HG03571 (cell line): Measurements from ENCODE around the gene FAF2.
"Not testable (repeated sequence)": the region's sequence is repeated elsewhere in the genome, so short reads cannot be mapped to it uniquely, and the experiment has no call there.

ENCODE experiments used
- ATAC-seq: cut with Tn5 transposase; IDR thresholded peaks from one replicate; pipeline ENCODE4 v1.9.1; 2021; ENCODE audit not compliant: unreplicated experiment

The FAF2 gene

DNA sequence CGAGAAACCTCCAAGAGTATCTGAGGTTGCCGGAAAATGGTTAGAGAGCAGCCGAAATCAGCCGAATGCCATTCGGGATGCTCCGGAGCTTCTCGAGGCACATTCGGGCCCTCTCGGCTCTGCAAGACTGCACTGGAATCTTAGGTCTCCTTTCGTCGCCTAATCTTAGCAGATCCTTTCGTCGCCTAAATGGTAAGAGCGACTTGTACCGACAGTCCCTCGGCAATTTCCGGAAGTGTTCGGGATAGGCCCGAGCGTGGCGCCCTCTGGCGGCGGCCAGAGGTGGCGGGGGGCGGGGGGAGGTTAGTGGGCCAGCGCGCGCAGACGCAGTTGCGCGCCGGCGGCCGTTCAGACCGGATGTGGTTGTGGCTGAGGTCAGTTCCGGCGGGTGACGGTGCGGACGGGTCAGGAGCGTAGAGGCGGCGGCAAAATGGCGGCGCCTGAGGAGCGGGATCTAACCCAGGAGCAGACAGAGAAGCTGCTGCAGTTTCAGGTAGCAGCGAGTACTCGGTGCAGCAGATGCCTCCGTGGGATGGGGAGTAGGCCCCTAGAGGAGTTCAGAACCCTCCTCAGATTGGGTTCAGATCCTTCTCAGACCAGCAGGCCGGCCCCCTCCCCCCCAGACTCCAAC lies at the start of gene FAF2:
FAF2 (plus strand) TSS at position 408 of the 631 bp plus-strand sequence; CDS start at position 431, 23 bp downstream.
- peak; percentile 94 for ATAC-seq

- no peak for ATAC-seq
Observed at GRCh38 chr5:176400382-176401156, 47.6 kb upstream of the FAF2 start.

GRCh38 chr5:176401281-176402205 lies 46.6 kb upstream of the FAF2 start:
- ATAC-seq = no peak

- no peak for ATAC-seq
Observed at GRCh38 chr5:176405656-176406435, 42.3 kb upstream of the FAF2 start.

- no peak for ATAC-seq
Observed at GRCh38 chr5:176406436-176407052, 41.6 kb upstream of the FAF2 start.

- no peak for ATAC-seq
Observed at GRCh38 chr5:176407456-176408251, 40.5 kb upstream of the FAF2 start.

DNA sequence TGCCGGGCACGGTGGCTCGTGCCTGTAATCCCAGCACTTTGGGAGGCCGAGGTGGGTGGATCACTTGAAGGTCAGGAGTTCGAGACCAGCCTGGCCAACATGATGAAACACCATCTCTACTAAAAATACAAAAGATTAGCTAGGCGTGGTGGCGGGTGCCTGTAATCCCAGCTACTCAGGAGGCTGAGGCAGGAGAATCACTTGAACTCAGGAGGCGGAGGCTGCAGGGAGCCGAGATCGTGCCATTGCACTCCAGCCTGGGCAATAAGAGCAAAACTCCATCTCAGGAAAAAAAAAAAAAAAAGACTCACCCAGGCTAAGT lies 40.0 kb upstream of the FAF2 start:
- ATAC-seq = not testable (repeated sequence)

DNA sequence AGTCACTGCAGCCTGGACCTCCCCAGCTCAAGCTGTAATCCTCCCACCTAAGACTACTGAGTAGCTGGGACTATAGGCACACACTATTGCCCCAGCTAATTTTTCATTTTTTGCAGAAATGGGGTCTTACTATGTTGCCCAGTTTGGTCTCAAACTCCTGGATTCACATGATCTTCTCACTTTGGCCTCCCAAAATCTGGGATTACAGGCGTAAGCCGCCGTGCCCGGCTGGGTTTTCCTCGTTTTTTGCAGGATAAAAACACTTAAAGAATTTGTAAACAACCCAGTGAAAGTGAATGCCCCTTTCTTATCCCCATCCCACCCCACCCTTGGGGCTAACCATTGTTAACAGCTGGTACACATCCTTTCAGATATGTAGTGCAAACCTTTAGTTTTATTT lies 39.6 kb upstream of the FAF2 start:
- ATAC-seq = no peak

DNA sequence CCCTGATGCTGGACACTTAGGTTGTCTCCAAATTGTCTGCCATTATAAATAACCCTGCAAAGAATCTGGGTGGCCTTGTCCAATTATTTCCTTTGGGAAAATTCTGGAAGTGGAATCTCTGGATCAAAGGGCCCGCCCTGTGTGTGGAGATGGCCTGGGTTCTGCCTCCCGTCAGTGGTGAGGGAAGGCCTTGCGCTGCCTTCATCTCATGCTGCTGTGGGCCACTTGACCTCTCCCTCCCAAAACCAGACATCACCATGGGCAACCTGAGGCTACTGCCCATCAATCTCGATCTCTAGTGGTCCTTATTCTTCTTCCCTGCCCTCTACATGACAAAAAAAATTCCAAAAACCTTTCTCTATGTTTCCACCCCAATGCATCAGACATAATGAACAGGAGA lies 38.4 kb upstream of the FAF2 start:
- no peak for ATAC-seq

GRCh38 chr5:176410486-176411180 lies 37.6 kb upstream of the FAF2 start:
- no peak for ATAC-seq

GRCh38 chr5:176412517-176413254 lies 35.5 kb upstream of the FAF2 start:
- no peak for ATAC-seq

- no peak for ATAC-seq
Observed at GRCh38 chr5:176413255-176413565, 35.0 kb upstream of the FAF2 start.

GRCh38 chr5:176413709-176414191 lies 34.4 kb upstream of the FAF2 start:
- no peak for ATAC-seq

DNA sequence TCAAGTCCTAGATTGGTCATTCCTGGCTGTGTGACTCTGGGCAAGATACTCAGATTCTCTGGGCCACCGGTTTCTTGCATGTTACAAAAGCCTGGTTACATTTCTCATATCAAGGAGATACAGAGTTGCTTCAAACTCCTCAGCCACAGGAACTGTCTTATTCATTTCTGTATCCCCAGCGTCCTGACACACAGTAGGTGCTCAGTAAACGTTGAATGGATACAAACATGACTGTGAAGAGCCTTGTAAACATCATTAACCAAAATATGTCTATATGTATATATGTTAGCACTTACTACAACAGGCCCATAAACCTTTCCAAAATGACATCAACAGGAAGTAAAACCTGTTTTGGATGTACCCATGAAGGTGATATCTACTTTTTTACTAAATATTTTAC lies 33.5 kb upstream of the FAF2 start:
- no peak for ATAC-seq

- ATAC-seq = no peak
Observed at GRCh38 chr5:176415240-176415951, 32.8 kb upstream of the FAF2 start.

GRCh38 chr5:176415952-176416924 lies 31.9 kb upstream of the FAF2 start, which contains the start of gene CLTB:
Gene CLTB, minus strand, starts transcription at chr5:176416539. Its CDS starts 176 bp downstream, at chr5:176416363.
- ATAC-seq = peak; percentile 93
